Measurements from ENCODE around the gene MOK. TPM values are rescaled to one million over a fixed set of nuclear protein-coding genes. Genes with fewer than 3 reads are reported as not detected.

Gene MOK
- total RNA-seq, 2 experiments from 2014 or later: 2.3 to 2.5 TPM

DNA sequence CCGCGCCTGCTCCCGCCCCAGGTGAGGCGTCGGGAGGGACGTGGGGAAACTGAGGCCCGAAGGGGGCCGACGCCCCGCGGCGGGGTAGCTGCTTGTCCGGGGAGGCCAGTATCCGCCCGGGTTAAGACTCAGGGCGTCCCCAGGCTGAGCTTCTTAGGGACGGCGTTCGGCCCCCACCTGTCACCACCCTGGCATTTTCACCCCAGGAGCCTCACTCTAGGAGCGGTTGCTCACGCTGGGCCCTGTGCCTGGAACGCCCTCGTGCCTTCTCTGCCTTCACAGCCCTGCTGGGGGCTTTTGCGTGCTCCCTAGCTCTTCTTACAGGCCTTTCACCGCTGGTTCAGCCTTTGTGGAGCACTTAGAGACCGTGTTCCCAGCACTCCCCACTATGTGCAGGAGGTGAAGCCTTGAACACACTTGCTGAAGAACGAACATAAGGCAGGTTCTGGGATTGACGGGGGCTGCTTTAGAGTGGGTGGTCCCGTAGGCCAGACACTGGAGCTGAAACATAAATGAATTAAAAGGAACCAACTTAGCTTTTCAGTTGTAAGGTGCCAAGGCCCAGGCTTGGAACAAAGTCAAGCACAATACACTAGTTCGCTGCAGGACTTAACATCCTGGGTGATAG lies 15.2 kb upstream of the MOK start:
- CTCF ChIA-PET: interaction anchor here (1.4 kb wide), 1 partner anchor 613 kb away, joined by 5 read pairs; no protein-coding TSS in a partner anchor

GRCh38 chr14:102319351-102320032 lies 14.5 kb upstream of the MOK start, which contains the start of gene ZNF839:
TSS of gene ZNF839 (plus strand) at chr14:102319746. CDS start at chr14:102319766, 20 bp downstream.
- DNase-seq (peak; percentile 89 to 95 (median 93)), ATAC-seq (ENCODE audit: poor library complexity) (peak; percentile 71)
- H3K36me3 Mint-ChIP-seq (ENCODE audit: low read depth): peaks cover 31% of the 10 kb centered on the region
- Histone ChIP-seq H3K9me3 (ENCODE audit: control insufficient read depth in 1 of 2, insufficient read depth in 1 of 2, low read length in 2 of 2) (no peaks in the 10 kb centered on the region), H3K27ac (ENCODE audit: low read depth in 1 of 2, low read length in 2 of 2) (peak within 1 kb of the TSS; percentile 90 to 96), H3K4me3 (ENCODE audit: low read length) (peak within 1 kb of the TSS; percentile 96), H3K36me3 (ENCODE audit: insufficient read depth, low read length) (no peaks in the 10 kb centered on the region), H3K4me1 (ENCODE audit: insufficient read depth, low read length) (peaks cover 56% of the 10 kb centered on the region), H3K27me3 (ENCODE audit: control insufficient read depth in 1 of 2, insufficient read depth in 2 of 2, low read length in 2 of 2) (no peaks in the 10 kb centered on the region)
- peak within 1 kb of the TSS; percentile 100 for H3K27ac Mint-ChIP-seq
- CTCF ChIA-PET: interaction anchor here (1.4 kb wide), 1 partner anchor 612 kb away, joined by 5 read pairs; no protein-coding TSS in a partner anchor
- peak within 1 kb of the TSS; percentile 100 for H3K4me3 Mint-ChIP-seq
- TF ChIP-seq CTCF (IDR thresholded peaks at IDR 0.05): no peak
- H3K27me3 Mint-ChIP-seq: peaks cover 11% of the 10 kb centered on the region
- H3K4me1 Mint-ChIP-seq (ENCODE audit: low read depth): peaks cover 54% of the 10 kb centered on the region
- no peaks in the 10 kb centered on the region for H3K9me3 Mint-ChIP-seq
- intact Hi-C loops (cut with DNase I, micrococcal nuclease): loop anchor here (2.0 to 10.0 kb wide), 6 partner anchors 15 to 557 kb away; partner anchors contain the start of genes CINP (in 1 of the 2), MOK (in 1 of the 2), PPP2R5C (in 1 of the 2) and RCOR1 (in 1 of the 2)
- POLR2A ChIA-PET: interaction anchor here (1.0 to 3.3 kb wide), 5 partner anchors 14 to 43 kb away, joined by 3 to 17 read pairs (median 4); partner anchors contain the start of genes CINP, MOK and TECPR2

More for the DNA sequence above, 15.2 kb upstream of the MOK start:
- peak overlapping the region; percentile 100 for H3K27ac Mint-ChIP-seq
- Histone ChIP-seq H3K4me1 (ENCODE audit: insufficient read depth, low read length) (peaks cover 50% of the 10 kb centered on the region), H3K9me3 (ENCODE audit: control insufficient read depth in 1 of 2, insufficient read depth in 1 of 2, low read length in 2 of 2) (no peaks in the 10 kb centered on the region), H3K27me3 (ENCODE audit: control insufficient read depth in 1 of 2, insufficient read depth in 2 of 2, low read length in 2 of 2) (no peaks in the 10 kb centered on the region), H3K4me3 (ENCODE audit: low read length) (peak overlapping the region; percentile 77), H3K36me3 (ENCODE audit: insufficient read depth, low read length) (no peaks in the 10 kb centered on the region), H3K27ac (ENCODE audit: low read depth in 1 of 2, low read length in 2 of 2) (peak overlapping the region; percentile 72 to 76)
- TF ChIP-seq CTCF (IDR thresholded peaks at IDR 0.05): no peak
- POLR2A ChIA-PET: interaction anchor here (0.7 to 3.3 kb wide), 6 partner anchors 11 to 231 kb away, joined by 3 to 17 read pairs (median 3); partner anchors contain the start of genes CINP, MOK and TECPR2
- peaks cover 11% of the 10 kb centered on the region for H3K27me3 Mint-ChIP-seq
- DNase-seq: peak in 13 of 14 experiments; percentile 20 to 80 (median 35)
- intact Hi-C loops (cut with DNase I, micrococcal nuclease): loop anchor here in 1 of 2 experiments (5.0 kb wide), 1 partner anchor 272 kb away; the partner anchor contains the start of gene RCOR1
- H3K4me1 Mint-ChIP-seq (ENCODE audit: low read depth): peaks cover 47% of the 10 kb centered on the region
- H3K4me3 Mint-ChIP-seq: peak overlapping the region; percentile 96
- ATAC-seq (ENCODE audit: poor library complexity): peak; percentile 33
- H3K36me3 Mint-ChIP-seq (ENCODE audit: low read depth): peaks cover 29% of the 10 kb centered on the region
- no peaks in the 10 kb centered on the region for H3K9me3 Mint-ChIP-seq

DNA sequence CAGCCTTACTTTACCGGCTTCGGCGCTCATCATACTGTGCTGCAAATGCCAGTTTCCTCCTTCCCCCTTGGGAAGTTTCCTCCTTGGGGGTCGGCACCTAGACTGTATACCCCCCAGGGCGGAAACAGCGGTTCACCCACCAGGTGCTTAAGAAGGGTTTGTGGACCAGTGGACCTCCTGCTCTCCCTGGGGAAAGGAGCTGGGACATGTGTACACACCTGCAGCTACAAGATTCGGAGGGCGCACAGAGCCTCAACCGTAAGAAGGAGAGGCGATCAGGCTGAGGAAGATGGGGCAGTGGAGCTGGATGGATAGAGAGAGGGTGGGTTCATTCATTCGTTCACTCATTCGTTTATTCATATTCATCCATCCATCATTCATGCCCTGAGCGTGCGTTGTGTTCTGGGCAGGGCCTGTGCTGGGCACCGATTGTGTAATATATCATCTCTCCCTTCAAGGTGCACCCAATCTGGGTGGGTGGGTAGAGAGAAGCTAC lies 13.9 kb upstream of the MOK start:
- Histone ChIP-seq H3K9me3 (ENCODE audit: control insufficient read depth in 1 of 2, insufficient read depth in 1 of 2, low read length in 2 of 2) (no peaks in the 10 kb centered on the region), H3K4me3 (ENCODE audit: low read length) (peak overlapping the region; percentile 96), H3K27ac (ENCODE audit: low read depth in 1 of 2, low read length in 2 of 2) (peak overlapping the region; percentile 90 to 96), H3K4me1 (ENCODE audit: insufficient read depth, low read length) (peaks cover 62% of the 10 kb centered on the region), H3K36me3 (ENCODE audit: insufficient read depth, low read length) (no peaks in the 10 kb centered on the region), H3K27me3 (ENCODE audit: control insufficient read depth in 1 of 2, insufficient read depth in 2 of 2, low read length in 2 of 2) (no peaks in the 10 kb centered on the region)
- Mint-ChIP-seq H3K4me1 (ENCODE audit: low read depth) (peaks cover 60% of the 10 kb centered on the region), H3K9me3 (no peaks in the 10 kb centered on the region), H3K4me3 (peak overlapping the region; percentile 100), H3K27me3 (peaks cover 11% of the 10 kb centered on the region), H3K27ac (peak overlapping the region; percentile 100), H3K36me3 (ENCODE audit: low read depth) (peaks cover 38% of the 10 kb centered on the region)
- DNase-seq: peak in 1 of 14 experiments; percentile 14
- TF ChIP-seq CTCF (IDR thresholded peaks at IDR 0.05): no peak
- intact Hi-C loops (cut with DNase I, micrococcal nuclease): loop anchor here (2.0 to 10.0 kb wide), 5 partner anchors 14 to 557 kb away; partner anchors contain the start of genes CINP (in 1 of the 2), MOK (in 1 of the 2), PPP2R5C (in 1 of the 2) and TECPR2 (in 1 of the 2)
- no peak for ATAC-seq (ENCODE audit: poor library complexity)
- CTCF ChIA-PET: no interaction called here
- POLR2A ChIA-PET: interaction anchor here (1.1 to 3.3 kb wide), 5 partner anchors 14 to 495 kb away, joined by 3 to 17 read pairs (median 4); partner anchors contain the start of genes CINP, MOK and TECPR2
